Glutamatergic neuron (in vitro differentiated cells): ENCODE results near the gene PPP1R15B. TPM values are rescaled to one million over a fixed set of nuclear protein-coding genes. Genes with fewer than 3 reads are reported as not detected.

Experiments
- DNase-seq: peaks from one replicate; pipeline ENCODE4 v3.0.0; 2022
- H3K27ac Mint-ChIP-seq: one replicate; pipeline ENCODE4 v1.8.0; 2020; ENCODE audit warnings: mild to moderate bottlenecking, mixed read lengths, inconsistent platforms; ENCODE audit not compliant: unreplicated experiment
- H3K27me3 Mint-ChIP-seq: one replicate; pipeline ENCODE4 v1.8.0; 2020; ENCODE audit warnings: mild to moderate bottlenecking, moderate library complexity, mixed read lengths, inconsistent platforms; ENCODE audit not compliant: unreplicated experiment
- H3K36me3 Mint-ChIP-seq: one replicate; pipeline ENCODE4 v1.8.0; 2020; ENCODE audit warnings: mild to moderate bottlenecking, mixed read lengths, inconsistent platforms; ENCODE audit not compliant: unreplicated experiment
- H3K4me1 Mint-ChIP-seq: one replicate; pipeline ENCODE4 v1.8.0; 2020; ENCODE audit warnings: mild to moderate bottlenecking, low read depth, mixed read lengths, inconsistent platforms; ENCODE audit not compliant: unreplicated experiment
- H3K4me3 Mint-ChIP-seq: one replicate; pipeline ENCODE4 v1.8.0; 2020; ENCODE audit warnings: mild to moderate bottlenecking, mixed read lengths, inconsistent platforms; ENCODE audit not compliant: unreplicated experiment
- H3K9me3 Mint-ChIP-seq: one replicate; pipeline ENCODE4 v1.8.0; 2020; ENCODE audit warnings: mild to moderate bottlenecking, moderate library complexity, mixed read lengths, inconsistent platforms; ENCODE audit not compliant: unreplicated experiment
- total RNA-seq: library from RNA; stranded (reverse); fragmentation: NEBNext Ultra II Directional; extraction: Animal tissue kit (Norgen Biotek cat#: 25700); gene quantifications from one replicate; pipeline ENCODE4 v1.2.1, GENCODE V29; 2021; ENCODE audit not compliant: unreplicated experiment
- TF ChIP-seq, protein P1 (sequence below): fragments of 200-600 bp; sonication (generic); IDR thresholded peaks from one replicate; pipeline ENCODE4 v1.5.0; 2021; ENCODE audit not compliant: partially characterized antibody, unreplicated experiment

Gene PPP1R15B
- total RNA-seq, 1 donor from 2014 or later = 45.3 TPM

DNA sequence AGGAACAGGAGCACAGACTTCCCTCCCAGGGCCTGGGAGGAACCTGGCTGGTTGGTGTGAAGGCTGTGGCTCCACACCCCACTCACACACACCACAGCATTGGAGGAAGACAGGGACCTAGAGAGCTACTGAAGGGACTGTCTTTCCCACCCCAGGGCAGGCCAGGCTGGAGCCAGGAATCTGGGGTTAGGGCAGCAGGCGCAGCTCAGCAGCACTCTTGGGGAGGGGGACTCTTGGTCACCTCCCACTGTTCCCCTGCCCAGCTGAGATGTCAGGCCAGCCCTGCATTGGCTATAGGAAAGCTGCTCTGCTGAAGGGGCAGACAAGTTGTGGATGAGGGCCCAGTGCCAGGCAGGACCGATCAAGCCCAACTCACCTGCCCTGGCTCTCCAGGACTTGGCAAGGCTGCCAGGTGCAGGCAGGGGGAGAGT lies 50.3 kb downstream of the PPP1R15B start:
- peaks cover 14% of the 10 kb centered on the region for H3K9me3 Mint-ChIP-seq
- peaks cover 18% of the 10 kb centered on the region for H3K4me1 Mint-ChIP-seq
- TF ChIP-seq, protein P1, sequence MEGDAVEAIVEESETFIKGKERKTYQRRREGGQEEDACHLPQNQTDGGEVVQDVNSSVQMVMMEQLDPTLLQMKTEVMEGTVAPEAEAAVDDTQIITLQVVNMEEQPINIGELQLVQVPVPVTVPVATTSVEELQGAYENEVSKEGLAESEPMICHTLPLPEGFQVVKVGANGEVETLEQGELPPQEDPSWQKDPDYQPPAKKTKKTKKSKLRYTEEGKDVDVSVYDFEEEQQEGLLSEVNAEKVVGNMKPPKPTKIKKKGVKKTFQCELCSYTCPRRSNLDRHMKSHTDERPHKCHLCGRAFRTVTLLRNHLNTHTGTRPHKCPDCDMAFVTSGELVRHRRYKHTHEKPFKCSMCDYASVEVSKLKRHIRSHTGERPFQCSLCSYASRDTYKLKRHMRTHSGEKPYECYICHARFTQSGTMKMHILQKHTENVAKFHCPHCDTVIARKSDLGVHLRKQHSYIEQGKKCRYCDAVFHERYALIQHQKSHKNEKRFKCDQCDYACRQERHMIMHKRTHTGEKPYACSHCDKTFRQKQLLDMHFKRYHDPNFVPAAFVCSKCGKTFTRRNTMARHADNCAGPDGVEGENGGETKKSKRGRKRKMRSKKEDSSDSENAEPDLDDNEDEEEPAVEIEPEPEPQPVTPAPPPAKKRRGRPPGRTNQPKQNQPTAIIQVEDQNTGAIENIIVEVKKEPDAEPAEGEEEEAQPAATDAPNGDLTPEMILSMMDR = no peak
- H3K27ac Mint-ChIP-seq = no peak overlapping the region
- no peak for DNase-seq
- H3K4me3 Mint-ChIP-seq = no peak overlapping the region
- peaks cover 22% of the 10 kb centered on the region for H3K27me3 Mint-ChIP-seq
- no peaks in the 10 kb centered on the region for H3K36me3 Mint-ChIP-seq

DNA sequence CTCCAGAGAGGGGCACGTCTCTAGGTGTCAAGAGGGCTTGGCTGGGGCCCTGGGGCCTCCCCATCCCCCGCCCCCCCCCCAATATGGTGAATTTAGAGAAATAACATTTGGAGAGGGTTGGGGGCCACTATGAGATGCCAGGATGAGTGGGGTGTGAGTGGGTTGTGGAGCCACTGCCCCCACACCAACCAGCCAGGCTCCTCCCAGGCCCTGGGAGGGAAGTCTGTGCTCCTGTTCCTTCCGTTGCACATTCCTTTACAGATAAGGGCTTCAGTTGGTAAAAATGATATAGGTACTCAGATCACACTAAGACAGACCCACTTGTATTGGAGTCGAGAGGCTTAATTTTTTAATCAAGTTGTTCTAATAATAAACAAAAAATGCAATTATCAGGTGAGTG lies 51.3 kb downstream of the PPP1R15B start:
- Mint-ChIP-seq H3K4me1 (peaks cover 23% of the 10 kb centered on the region), H3K9me3 (peaks cover 14% of the 10 kb centered on the region), H3K27ac (peak overlapping the region; percentile 53), H3K4me3 (peak overlapping the region; percentile 88), H3K27me3 (peaks cover 18% of the 10 kb centered on the region), H3K36me3 (no peaks in the 10 kb centered on the region)
- TF ChIP-seq, protein P1 = peak; percentile 1
- no peak for DNase-seq

DNA sequence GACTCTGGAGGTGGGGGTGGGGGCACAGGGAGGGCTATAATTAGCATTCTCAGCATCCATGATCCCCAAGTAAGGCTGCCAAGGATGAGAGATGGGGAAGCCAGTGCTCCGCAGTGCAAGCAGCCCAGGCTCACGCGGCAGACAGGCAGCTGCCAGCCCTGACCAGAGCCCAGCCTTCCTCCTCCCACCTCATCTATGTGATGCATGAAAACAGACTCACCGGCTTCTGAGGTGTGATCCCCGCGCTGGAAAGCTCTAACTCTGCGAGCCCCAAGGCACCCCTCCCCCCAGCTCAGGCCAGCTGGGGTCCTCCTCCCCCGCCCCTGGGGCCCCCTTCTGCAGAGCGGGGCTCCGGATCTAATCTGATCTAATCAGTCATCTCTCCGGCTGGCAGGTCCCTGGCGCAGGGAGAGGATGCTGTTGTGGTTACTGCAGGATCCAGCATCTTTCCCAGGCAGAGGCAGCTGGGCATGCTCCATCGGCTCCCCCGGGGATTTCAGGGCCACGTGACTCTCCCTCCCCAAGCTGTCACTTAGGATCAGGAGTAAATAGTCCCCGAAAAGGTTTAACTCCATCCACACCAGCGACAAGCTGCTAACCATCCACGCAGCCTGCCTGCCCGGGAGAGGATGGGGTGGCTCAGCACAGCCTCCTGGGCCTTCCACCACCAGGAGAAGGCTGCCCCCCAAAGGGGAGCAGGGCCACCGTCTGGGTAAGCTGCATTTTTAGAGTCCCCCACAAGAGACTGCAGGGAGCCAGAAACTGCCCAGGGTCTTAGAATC lies 52.0 kb downstream of the PPP1R15B start, which contains the start of gene PLEKHA6:
Gene PLEKHA6, minus strand, starts transcription at position 456 of the 782 bp plus-strand sequence. CDS start 86,202 bp downstream, outside the sequence.
- H3K27ac Mint-ChIP-seq = peak within 1 kb of the TSS; percentile 99
- peaks cover 14% of the 10 kb centered on the region for H3K9me3 Mint-ChIP-seq
- peaks cover 16% of the 10 kb centered on the region for H3K27me3 Mint-ChIP-seq
- H3K36me3 Mint-ChIP-seq = no peaks in the 10 kb centered on the region
- peak; percentile 97 for DNase-seq
- peaks cover 23% of the 10 kb centered on the region for H3K4me1 Mint-ChIP-seq
- H3K4me3 Mint-ChIP-seq = peak within 1 kb of the TSS; percentile 88
- TF ChIP-seq, protein P1 = peak; percentile 8

DNA sequence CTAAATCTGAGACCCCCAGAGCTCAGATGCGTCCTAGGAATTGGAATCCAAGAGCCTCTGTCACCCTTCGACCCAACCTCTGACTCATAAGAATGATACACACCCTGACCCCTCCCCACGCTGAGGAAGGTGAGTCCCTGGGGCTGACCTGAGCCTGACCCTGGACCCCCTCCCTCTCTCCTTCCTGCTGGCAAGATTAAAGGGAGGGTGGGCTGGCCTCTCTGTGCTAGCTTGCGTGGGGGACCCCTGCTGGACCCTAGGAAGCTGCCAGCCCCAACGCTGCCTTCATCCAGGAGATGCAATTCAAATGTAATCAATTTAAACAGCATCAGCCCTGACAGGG lies 52.5 kb downstream of the PPP1R15B start:
- Mint-ChIP-seq H3K9me3 (peaks cover 14% of the 10 kb centered on the region), H3K27me3 (peaks cover 16% of the 10 kb centered on the region), H3K4me1 (peaks cover 27% of the 10 kb centered on the region), H3K4me3 (peak overlapping the region; percentile 88), H3K36me3 (no peaks in the 10 kb centered on the region), H3K27ac (peak overlapping the region; percentile 99)
- peak; percentile 64 for DNase-seq
- TF ChIP-seq, protein P1 = no peak

DNA sequence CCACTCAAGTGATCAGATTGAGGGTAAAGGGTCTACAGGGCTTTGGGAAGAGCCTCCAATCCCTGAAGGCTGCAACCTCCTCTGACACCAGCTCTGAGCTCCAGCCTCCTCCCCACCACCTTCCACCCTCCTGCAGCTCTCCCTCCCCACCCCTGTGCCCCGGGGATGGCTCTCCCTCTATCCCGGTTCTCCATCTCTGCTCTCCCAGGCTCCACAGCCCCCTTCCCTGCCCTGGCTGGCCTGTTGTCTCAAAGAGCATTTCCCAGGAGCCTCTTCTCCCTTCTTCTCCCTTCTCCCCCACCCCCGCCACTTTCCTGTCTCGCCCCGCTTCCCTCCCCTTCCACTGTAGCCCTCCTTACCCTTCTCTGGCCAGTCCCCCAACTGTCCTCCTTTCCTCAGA lies 53.0 kb downstream of the PPP1R15B start:
- Mint-ChIP-seq H3K9me3 (peaks cover 14% of the 10 kb centered on the region), H3K36me3 (no peaks in the 10 kb centered on the region), H3K4me1 (peaks cover 27% of the 10 kb centered on the region), H3K27ac (peak overlapping the region; percentile 99), H3K4me3 (peak overlapping the region; percentile 88), H3K27me3 (peaks cover 16% of the 10 kb centered on the region)
- DNase-seq = peak; percentile 75
- TF ChIP-seq, protein P1 = no peak
